Stimulated activated naive CD8-positive, alpha-beta T cell treated with anti-CD3 and anti-CD28 coated beads, Interleukin-15, Interleukin-2, amounts not matched to agents 100 ng/mL and 50 ng/mL, for 24 hours (primary cell): ENCODE data around the gene LDB1.

Experiments
- H3K27ac Mint-ChIP-seq: one replicate; pipeline ENCODE4 v1.8.0; 2021; ENCODE audit warnings: mild to moderate bottlenecking, mixed read lengths
- H3K27me3 Mint-ChIP-seq: one replicate; pipeline ENCODE4 v1.8.0; 2021; ENCODE audit warnings: mixed read lengths
- H3K36me3 Mint-ChIP-seq: one replicate; pipeline ENCODE4 v1.8.0; 2021; ENCODE audit warnings: low read depth, mixed read lengths
- H3K4me1 Mint-ChIP-seq: one replicate; pipeline ENCODE4 v1.8.0; 2021; ENCODE audit warnings: low read depth, mixed read lengths
- H3K4me3 Mint-ChIP-seq: one replicate; pipeline ENCODE4 v1.8.0; 2021; ENCODE audit warnings: mild to moderate bottlenecking, mixed read lengths
- H3K9me3 Mint-ChIP-seq: one replicate; pipeline ENCODE4 v1.8.0; 2021; ENCODE audit warnings: mixed read lengths

Gene LDB1

GRCh38 chr10:102109166-102110116 lies 10.7 kb downstream of the LDB1 start:
- H3K27ac Mint-ChIP-seq = no peak overlapping the region
- peaks cover 49% of the 10 kb centered on the region for H3K36me3 Mint-ChIP-seq
- peaks cover 33% of the 10 kb centered on the region for H3K4me1 Mint-ChIP-seq
- H3K9me3 Mint-ChIP-seq = no peaks in the 10 kb centered on the region
- H3K4me3 Mint-ChIP-seq = no peak overlapping the region
- no peaks in the 10 kb centered on the region for H3K27me3 Mint-ChIP-seq

GRCh38 chr10:102106998-102107397 lies 13.2 kb downstream of the LDB1 start:
- no peaks in the 10 kb centered on the region for H3K27me3 Mint-ChIP-seq
- H3K27ac Mint-ChIP-seq = no peak overlapping the region
- H3K4me3 Mint-ChIP-seq = no peak overlapping the region
- no peaks in the 10 kb centered on the region for H3K9me3 Mint-ChIP-seq
- peaks cover 56% of the 10 kb centered on the region for H3K36me3 Mint-ChIP-seq
- peaks cover 14% of the 10 kb centered on the region for H3K4me1 Mint-ChIP-seq

DNA sequence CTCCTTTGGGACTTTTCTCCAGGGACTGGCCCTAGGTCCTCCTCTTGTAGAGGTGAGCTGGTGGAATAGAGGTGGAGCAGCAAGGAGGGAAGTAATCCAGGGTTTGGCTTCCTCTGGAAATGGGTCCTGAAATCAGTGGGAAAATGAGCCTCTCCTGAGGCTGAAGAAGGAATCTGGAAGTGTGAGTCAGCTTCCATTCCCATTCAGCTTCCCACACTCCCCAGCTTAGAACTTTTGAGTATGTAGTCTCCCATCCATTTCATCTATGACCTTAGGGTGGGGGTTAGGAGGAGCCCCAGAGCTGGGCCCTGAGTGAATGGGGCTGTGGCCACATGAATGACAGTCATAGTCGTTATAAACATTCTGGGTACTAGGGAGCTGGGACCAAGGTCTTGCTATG lies 17.7 kb downstream of the LDB1 start:
- Mint-ChIP-seq H3K4me3 (no peak overlapping the region), H3K4me1 (peaks cover 12% of the 10 kb centered on the region), H3K27ac (no peak overlapping the region), H3K27me3 (no peaks in the 10 kb centered on the region), H3K36me3 (peaks cover 31% of the 10 kb centered on the region), H3K9me3 (no peaks in the 10 kb centered on the region)

- Mint-ChIP-seq H3K27ac (no peak overlapping the region), H3K36me3 (peaks cover 29% of the 10 kb centered on the region), H3K9me3 (no peaks in the 10 kb centered on the region), H3K27me3 (no peaks in the 10 kb centered on the region), H3K4me3 (no peak overlapping the region), H3K4me1 (peaks cover 11% of the 10 kb centered on the region)
Measured at GRCh38 chr10:102101152-102101551, 19.0 kb downstream of the LDB1 start.

DNA sequence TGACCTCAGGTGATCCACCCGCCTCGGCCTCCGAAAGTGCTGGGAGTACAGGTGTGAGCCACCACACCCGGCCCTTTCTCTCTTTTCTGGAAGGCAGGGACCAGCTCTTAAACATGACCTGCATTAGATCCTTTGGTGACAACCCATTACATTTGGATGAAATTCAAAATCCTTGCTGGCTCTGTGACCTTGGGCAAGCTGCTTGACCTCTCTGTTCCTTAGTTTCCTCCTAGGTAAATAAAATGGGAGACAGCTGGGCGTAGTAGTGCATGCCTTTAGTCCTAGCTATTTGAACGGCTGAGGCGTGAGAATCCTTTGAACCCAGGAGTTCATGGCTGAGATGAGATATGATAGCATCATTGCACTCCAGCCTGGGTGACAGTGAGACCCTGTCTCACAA lies 23.7 kb downstream of the LDB1 start:
- Mint-ChIP-seq H3K4me3 (no peak overlapping the region), H3K9me3 (no peaks in the 10 kb centered on the region), H3K27me3 (no peaks in the 10 kb centered on the region), H3K4me1 (no peaks in the 10 kb centered on the region), H3K36me3 (peaks cover 10% of the 10 kb centered on the region), H3K27ac (no peak overlapping the region)

DNA sequence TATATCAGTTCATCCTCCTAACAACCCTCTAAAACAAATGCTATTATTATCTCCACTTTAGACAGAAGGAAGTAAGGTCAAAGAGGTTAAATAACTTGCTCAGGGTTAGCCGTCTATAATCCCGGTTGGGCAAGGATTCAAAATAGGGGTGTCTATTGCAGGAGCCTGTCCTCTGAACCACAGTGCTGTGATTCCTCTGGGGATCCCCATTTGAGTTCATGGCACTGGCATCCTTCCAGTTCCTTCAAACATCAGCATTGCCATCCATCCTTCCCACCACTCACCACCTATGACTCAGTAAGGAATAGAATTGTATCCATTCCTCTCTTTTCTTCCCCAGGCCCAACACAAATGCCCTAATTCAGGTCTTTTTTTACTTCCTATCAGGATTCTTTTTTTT lies 29.4 kb downstream of the LDB1 start:
- no peaks in the 10 kb centered on the region for H3K36me3 Mint-ChIP-seq
- no peaks in the 10 kb centered on the region for H3K27me3 Mint-ChIP-seq
- no peaks in the 10 kb centered on the region for H3K4me1 Mint-ChIP-seq
- H3K4me3 Mint-ChIP-seq = no peak overlapping the region
- H3K27ac Mint-ChIP-seq = no peak overlapping the region
- H3K9me3 Mint-ChIP-seq = no peaks in the 10 kb centered on the region

DNA sequence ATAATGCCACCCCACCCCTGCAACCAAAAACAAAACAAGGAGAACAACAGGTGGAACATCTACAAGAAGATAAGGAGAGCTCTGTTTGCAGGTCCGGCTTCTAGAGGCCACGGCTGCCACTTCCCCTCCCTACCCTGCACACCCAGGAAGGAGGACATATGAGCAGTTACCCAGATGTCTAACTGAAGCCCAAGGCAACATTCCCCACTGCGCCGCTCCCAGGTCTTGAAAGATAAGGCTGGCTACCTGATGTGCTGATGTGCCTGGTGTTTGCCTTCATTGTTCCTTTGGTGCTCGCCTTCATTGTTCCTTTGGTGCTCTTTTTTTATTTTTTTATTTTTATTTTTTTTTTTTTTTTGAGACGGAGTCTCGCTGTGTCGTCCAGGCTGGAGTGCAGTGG lies 34.0 kb downstream of the LDB1 start:
- H3K9me3 Mint-ChIP-seq = no peaks in the 10 kb centered on the region
- no peak overlapping the region for H3K4me3 Mint-ChIP-seq
- H3K27ac Mint-ChIP-seq = no peak overlapping the region
- no peaks in the 10 kb centered on the region for H3K36me3 Mint-ChIP-seq
- H3K4me1 Mint-ChIP-seq = no peaks in the 10 kb centered on the region
- no peaks in the 10 kb centered on the region for H3K27me3 Mint-ChIP-seq

DNA sequence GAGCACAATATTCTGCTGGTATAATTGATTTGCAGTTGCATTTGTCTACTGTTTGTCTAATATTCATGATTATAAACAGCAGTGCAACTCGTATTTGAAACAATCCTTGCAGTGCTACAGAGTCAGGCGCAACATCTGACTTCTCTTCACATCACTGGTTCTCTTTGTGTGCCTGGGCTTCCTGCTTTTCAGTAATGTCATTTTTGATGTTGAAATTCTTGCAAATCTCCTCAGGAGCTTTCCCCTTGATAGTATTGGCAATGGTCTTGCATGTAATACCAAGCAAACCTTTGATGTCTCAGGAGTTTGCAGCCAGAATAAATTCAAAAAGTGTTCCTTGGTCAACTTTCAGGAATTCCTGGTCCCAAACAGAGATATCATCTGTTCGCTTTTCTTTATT lies 34.8 kb downstream of the LDB1 start:
- H3K9me3 Mint-ChIP-seq = no peaks in the 10 kb centered on the region
- no peaks in the 10 kb centered on the region for H3K4me1 Mint-ChIP-seq
- no peaks in the 10 kb centered on the region for H3K36me3 Mint-ChIP-seq
- no peak overlapping the region for H3K4me3 Mint-ChIP-seq
- no peaks in the 10 kb centered on the region for H3K27me3 Mint-ChIP-seq
- H3K27ac Mint-ChIP-seq = no peak overlapping the region

DNA sequence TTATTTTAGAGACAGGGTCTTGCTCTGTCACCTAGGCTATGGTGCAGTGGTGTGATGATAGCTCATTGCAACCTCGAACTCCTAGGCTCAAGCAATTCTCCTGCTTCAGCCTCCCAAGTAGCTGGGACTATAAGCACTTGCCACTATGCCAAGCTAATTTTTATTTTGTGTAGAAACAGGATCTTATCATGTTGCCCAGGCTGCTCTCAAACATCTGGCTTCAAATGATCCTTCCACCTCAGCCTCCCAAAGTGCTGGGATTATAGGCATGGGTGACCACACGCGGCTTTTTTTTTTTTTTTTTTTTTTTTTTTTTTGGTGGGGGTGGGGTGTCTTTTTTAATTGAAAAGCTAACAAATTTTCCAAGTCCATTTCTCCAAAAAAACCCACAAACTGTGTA lies 36.6 kb downstream of the LDB1 start:
- no peaks in the 10 kb centered on the region for H3K4me1 Mint-ChIP-seq

DNA sequence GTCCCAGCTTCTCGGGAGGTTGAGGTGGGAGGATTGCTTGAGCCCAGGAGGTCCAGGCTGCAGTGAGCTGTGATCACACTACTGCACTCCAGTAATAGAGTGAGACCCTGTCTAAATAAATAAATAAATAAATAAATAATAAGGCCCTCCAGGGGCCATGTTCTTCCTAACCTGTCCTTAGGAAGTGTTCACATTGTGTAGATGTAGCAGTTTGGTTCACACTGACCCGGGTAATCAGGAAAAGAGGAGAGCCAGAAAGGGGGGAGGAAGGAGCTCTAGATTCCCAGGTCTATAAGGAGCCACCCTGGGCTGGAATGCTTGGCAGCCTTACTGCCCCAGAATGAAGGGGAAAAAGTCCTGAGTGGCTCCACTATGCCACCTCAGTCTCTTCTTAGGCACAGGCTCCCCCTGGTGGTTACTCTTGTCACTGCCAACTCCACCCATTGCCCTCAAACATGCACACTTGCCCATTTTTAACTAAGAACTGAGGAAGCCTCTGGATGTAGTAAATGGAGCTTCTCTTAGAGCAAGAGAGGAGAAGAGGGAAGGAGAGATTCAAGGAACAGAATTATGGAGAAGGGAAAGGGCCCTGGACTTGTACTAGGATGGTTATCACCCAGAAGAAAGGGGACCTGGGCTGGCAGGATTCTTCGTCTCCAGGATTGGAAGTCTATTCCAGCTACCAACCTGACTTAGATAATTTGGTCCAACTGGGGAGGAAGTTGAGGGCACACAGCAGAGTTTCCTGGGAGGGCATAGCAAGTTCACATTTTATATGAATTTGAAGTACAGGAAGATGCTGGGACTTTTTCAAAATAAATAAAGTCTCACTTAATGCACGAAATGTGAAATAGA lies 47.3 kb downstream of the LDB1 start:
- H3K36me3 Mint-ChIP-seq = no peaks in the 10 kb centered on the region

More for the DNA sequence above, 36.6 kb downstream of the LDB1 start:
- H3K4me3 Mint-ChIP-seq = no peak overlapping the region
- no peak overlapping the region for H3K27ac Mint-ChIP-seq
- no peaks in the 10 kb centered on the region for H3K9me3 Mint-ChIP-seq
- H3K36me3 Mint-ChIP-seq = no peaks in the 10 kb centered on the region
- no peaks in the 10 kb centered on the region for H3K27me3 Mint-ChIP-seq

DNA sequence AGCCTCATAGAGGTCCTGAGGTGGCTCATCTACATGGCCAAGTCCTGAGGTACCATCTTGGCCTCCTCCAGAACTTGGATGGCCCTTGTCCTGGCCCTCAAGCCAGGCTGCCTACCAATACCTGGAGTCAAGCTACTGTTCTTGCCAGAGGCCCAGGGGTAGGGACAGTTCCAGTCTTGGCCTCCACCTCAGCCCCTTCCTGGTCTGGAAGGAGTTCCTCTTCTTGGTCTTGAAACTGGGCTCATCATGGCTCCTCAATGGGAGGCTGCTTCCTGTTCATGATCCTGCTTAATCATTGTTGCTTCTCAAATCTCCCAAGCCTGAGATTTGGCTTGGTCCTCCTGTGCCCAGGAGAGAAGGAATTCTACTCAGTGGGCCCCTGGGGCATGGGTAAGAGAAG lies 51.1 kb downstream of the LDB1 start:
- Mint-ChIP-seq H3K27me3 (no peaks in the 10 kb centered on the region), H3K36me3 (peaks cover 6% of the 10 kb centered on the region), H3K4me3 (no peak overlapping the region), H3K4me1 (peaks cover 14% of the 10 kb centered on the region), H3K9me3 (no peaks in the 10 kb centered on the region), H3K27ac (no peak overlapping the region)

More for the DNA sequence above, 47.3 kb downstream of the LDB1 start:
- no peaks in the 10 kb centered on the region for H3K9me3 Mint-ChIP-seq
- H3K27ac Mint-ChIP-seq = no peak overlapping the region
- H3K4me3 Mint-ChIP-seq = no peak overlapping the region
- no peaks in the 10 kb centered on the region for H3K4me1 Mint-ChIP-seq
- H3K27me3 Mint-ChIP-seq = no peaks in the 10 kb centered on the region

DNA sequence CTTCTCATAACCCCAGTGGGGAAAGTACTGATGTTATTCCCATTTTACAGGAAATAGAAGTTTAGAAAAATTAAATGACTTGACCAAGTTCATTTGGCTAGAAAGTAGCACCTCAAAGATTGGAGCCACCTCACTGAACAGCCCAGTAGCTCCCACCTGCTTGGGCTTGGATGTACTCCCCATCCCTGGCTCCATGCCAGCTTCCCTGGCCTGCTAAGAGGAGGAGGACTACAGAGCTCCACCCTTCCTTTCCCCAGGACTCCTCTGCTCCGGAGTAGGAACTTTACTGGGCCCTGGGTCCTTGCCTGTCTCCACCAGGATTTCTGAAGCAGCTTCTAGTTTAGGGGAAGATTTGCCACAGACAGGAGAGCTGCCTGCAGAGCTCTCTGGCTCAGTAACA lies 52.0 kb downstream of the LDB1 start:
- H3K27ac Mint-ChIP-seq = no peak overlapping the region
- H3K27me3 Mint-ChIP-seq = no peaks in the 10 kb centered on the region
- H3K4me3 Mint-ChIP-seq = no peak overlapping the region

DNA sequence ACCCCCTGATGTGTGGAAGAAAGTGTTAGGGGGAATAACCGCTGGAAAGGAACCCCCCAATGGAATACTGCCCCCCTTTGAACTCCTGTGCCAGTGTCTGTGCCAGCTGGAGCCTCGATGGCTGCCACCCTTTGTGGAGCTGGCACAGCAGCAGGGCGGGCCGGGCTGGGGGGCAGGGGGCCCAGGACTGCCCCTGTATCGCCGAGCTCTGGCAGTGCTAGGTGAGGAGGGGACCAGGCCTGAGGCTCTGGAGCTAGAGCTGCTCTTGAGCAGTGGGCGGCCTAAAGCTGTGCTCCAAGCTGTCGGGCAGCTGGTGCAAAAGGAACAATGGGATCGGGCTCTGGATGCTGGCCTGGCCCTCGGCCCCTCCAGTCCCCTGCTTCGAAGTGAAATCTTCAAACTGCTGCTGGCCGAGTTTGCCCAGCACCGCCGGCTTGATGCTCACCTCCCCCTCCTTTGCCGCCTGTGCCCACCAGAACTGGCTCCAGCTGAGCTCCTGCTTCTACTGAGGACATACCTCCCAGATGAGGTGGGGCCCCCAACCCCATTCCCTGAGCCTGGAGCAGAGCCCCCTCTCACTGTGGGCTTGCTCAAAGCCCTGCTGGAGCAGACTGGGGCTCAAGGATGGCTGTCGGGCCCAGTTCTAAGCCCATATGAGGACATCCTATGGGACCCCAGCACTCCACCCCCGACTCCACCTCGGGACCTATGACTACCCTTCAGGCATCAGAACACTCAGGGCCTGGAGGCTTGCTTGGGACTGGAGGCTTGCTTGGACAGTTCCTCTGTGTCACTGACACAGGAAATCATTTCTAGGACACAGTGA lies 52.9 kb downstream of the LDB1 start:
- Mint-ChIP-seq H3K4me1 (peaks cover 16% of the 10 kb centered on the region), H3K36me3 (peaks cover 6% of the 10 kb centered on the region), H3K4me3 (no peak overlapping the region), H3K27me3 (no peaks in the 10 kb centered on the region), H3K27ac (peak overlapping the region; percentile 88), H3K9me3 (no peaks in the 10 kb centered on the region)

More for the DNA sequence above, 52.0 kb downstream of the LDB1 start:
- Mint-ChIP-seq H3K36me3 (peaks cover 6% of the 10 kb centered on the region), H3K4me1 (peaks cover 16% of the 10 kb centered on the region), H3K9me3 (no peaks in the 10 kb centered on the region)

GRCh38 chr10:102066399-102067088 lies 53.6 kb downstream of the LDB1 start:
- peaks cover 6% of the 10 kb centered on the region for H3K36me3 Mint-ChIP-seq
- no peaks in the 10 kb centered on the region for H3K27me3 Mint-ChIP-seq
- H3K4me1 Mint-ChIP-seq = peaks cover 16% of the 10 kb centered on the region
- peak overlapping the region; percentile 89 for H3K4me3 Mint-ChIP-seq
- H3K27ac Mint-ChIP-seq = peak overlapping the region; percentile 88
- no peaks in the 10 kb centered on the region for H3K9me3 Mint-ChIP-seq
